SK-N-MC (cell line): ENCODE measurements around the gene AGPAT3.

ENCODE experiments used
- EZH2 ChIP-seq: fragments of 200-600 bp; sonication (generic); IDR thresholded peaks from one replicate; pipeline ENCODE4 v1.6.1; 2017; ENCODE audit warnings: antibody characterized with exemption
- FOXP2 ChIP-seq: optimal IDR thresholded peaks from 2 replicates; pipeline ENCODE3; 2011; ENCODE audit warnings: mild to moderate bottlenecking, moderate library complexity; ENCODE audit not compliant: insufficient read depth; ENCODE audit errors: extremely low read length, control extremely low read depth
- POLR2AphosphoS5 ChIP-seq: IDR thresholded peaks from 2 replicates; pipeline ENCODE4 v1.6.1; 2012; ENCODE audit warnings: mild to moderate bottlenecking, low read depth, low read length, borderline replicate concordance

- no peak for TF ChIP-seq POLR2AphosphoS5
- no peak for TF ChIP-seq EZH2
- TF ChIP-seq FOXP2: no peak
These were observed 92.1 kb downstream of the AGPAT3 start for GRCh38 chr21:43957128-43957571.
